A549 (cell line): ENCODE results near the gene HBQ1. TPM values are rescaled to one million over a fixed set of nuclear protein-coding genes. Genes with fewer than 3 reads are reported as not detected.
A peak's percentile ranks its signal among the peaks of the same experiment; 100 is the strongest.
"Not testable (repeated sequence)": the region's sequence is repeated elsewhere in the genome, so short reads cannot be mapped to it uniquely, and the experiment has no call there.

ENCODE experiments used
- ATAC-seq, 2 experiments: fragments of 200-7000 bp in 1 of 2; fragments of >200 bp in 1 of 2; cut with Nextera tagmentation in 1 of 2; cut with Tn5 transposase in 1 of 2; 3 replicates each; pipeline versions ENCODE4 v1.8.0 to v1.9.1; 2018 to 2020; ENCODE audit warnings: mild to moderate bottlenecking in 1 of 2, moderate library complexity in 1 of 2
- CTCF ChIA-PET: fragments of 300-600 bp; sonication (Branson Sonifier 250); formaldehyde crosslinking; extraction: SDS; loops from one replicate; lab custom pipeline; 2021; ENCODE audit warnings: antibody characterized with exemption, inconsistent platforms; lab: Yijun Ruan, JAX
- POLR2A ChIA-PET: fragments of 350-600 bp; formaldehyde crosslinking; extraction: SDS; loops from one replicate; lab custom pipeline; 2021; ENCODE audit warnings: antibody characterized with exemption, inconsistent platforms; lab: Yijun Ruan, JAX
- DNase-seq, 2 experiments: peaks; one replicate each; pipeline versions ENCODE4 v3.0.0 to v3.0.0-alpha.2; 2011 to 2016; ENCODE audit warnings: low read depth in 1 of 2, low spot score in 1 of 2
- FAIRE-seq: peaks from 2 replicates; lab custom pipeline; 2011; peaks lifted over from hg19 to GRCh38; lab: Jason Lieb, UNC
- H3K27ac ChIP-seq, 2 experiments: fragments of >200 bp; sonication (Bioruptor Twin); formaldehyde crosslinking; 3 replicates each; pipeline ENCODE4 v1.5.1; 2016 to 2017
- H3K4me1 ChIP-seq: fragments of >200 bp; sonication (Bioruptor Twin); formaldehyde crosslinking; 3 replicates; pipeline ENCODE4 v1.6.1; 2016
- H3K4me2 ChIP-seq: fragments of >200 bp; sonication (Bioruptor Twin); formaldehyde crosslinking; 3 replicates; pipeline ENCODE4 v1.6.1; 2016
- H3K4me3 ChIP-seq: fragments of >200 bp; sonication (Bioruptor Twin); formaldehyde crosslinking; 3 replicates; pipeline ENCODE4 v1.5.1; 2016
- H3K9me3 ChIP-seq: fragments of >200 bp; sonication (Bioruptor Twin); formaldehyde crosslinking; 3 replicates; pipeline ENCODE4 v1.6.1; 2016
- BHLHE40 ChIP-seq: IDR thresholded peaks from 2 replicates; pipeline ENCODE4 v1.6.1; 2012; ENCODE audit warnings: low read depth, low read length, inconsistent platforms
- CBX2 ChIP-seq: fragments of 200-600 bp; sonication (generic); IDR thresholded peaks from 2 replicates; pipeline ENCODE4 v1.6.1; 2016; ENCODE audit warnings: low read depth, mild to moderate bottlenecking, borderline replicate concordance
- CEBPB ChIP-seq, 2 experiments: fragments of >200 bp in 1 of 2; sonication (Bioruptor Twin) in 1 of 2; formaldehyde crosslinking in 1 of 2; IDR thresholded peaks; 2 replicates each; pipeline ENCODE4 v1.6.1; 2012 to 2016
- CHD4 ChIP-seq: fragments of 200-600 bp; sonication (generic); IDR thresholded peaks from 2 replicates; pipeline ENCODE4 v1.6.1; 2016; ENCODE audit warnings: antibody characterized with exemption, mild to moderate bottlenecking, borderline replicate concordance
- EHF ChIP-seq: fragments of 250-450 bp; sonication (Bioruptor Pico); IDR thresholded peaks from 2 replicates; pipeline ENCODE4 v1.5.0; 2020; ENCODE audit warnings: mild to moderate bottlenecking
- FOXS1 ChIP-seq: fragments of 250-450 bp; sonication (Bioruptor Pico); IDR thresholded peaks from 2 replicates; pipeline ENCODE4 v1.5.0; 2020; ENCODE audit warnings: mild to moderate bottlenecking, moderate library complexity
- HEYL ChIP-seq: fragments of 250-450 bp; sonication (Bioruptor Pico); IDR thresholded peaks from 2 replicates; pipeline ENCODE4 v1.8.0; 2021; ENCODE audit warnings: mild to moderate bottlenecking, moderate library complexity
- HOXA7 ChIP-seq: fragments of 250-450 bp; sonication (Bioruptor Pico); IDR thresholded peaks from 2 replicates; pipeline ENCODE4 v1.5.0; 2020; ENCODE audit warnings: mild to moderate bottlenecking, moderate library complexity
- HOXB13 ChIP-seq: fragments of 250-450 bp; sonication (Bioruptor Pico); IDR thresholded peaks from 2 replicates; pipeline ENCODE4 v1.5.0; 2020; ENCODE audit warnings: low read depth, mild to moderate bottlenecking, moderate library complexity
- HOXB5 ChIP-seq: fragments of 250-450 bp; sonication (Bioruptor Pico); IDR thresholded peaks from 2 replicates; pipeline ENCODE4 v1.5.0; 2020; ENCODE audit warnings: mild to moderate bottlenecking, moderate library complexity
- JUNB ChIP-seq: fragments of >200 bp; sonication (Bioruptor Twin); formaldehyde crosslinking; IDR thresholded peaks from 2 replicates; pipeline ENCODE4 v1.6.1; 2016
- MAZ ChIP-seq: fragments of 150-350 bp; IDR thresholded peaks from 2 replicates; pipeline ENCODE4 v1.6.1; 2014; ENCODE audit warnings: antibody characterized with exemption, low read depth, low read length, borderline replicate concordance
- MYC ChIP-seq: IDR thresholded peaks from 2 replicates; pipeline ENCODE4 v1.6.1; 2012; ENCODE audit warnings: mild to moderate bottlenecking, inconsistent platforms, low read length, improper control_type of control experiment, borderline replicate concordance
- NFE2L2 ChIP-seq: fragments of 150-350 bp; conservative IDR thresholded peaks from 2 replicates; pipeline ENCODE4 v1.6.1; 2014; ENCODE audit warnings: low read length
- NR3C1 ChIP-seq: fragments of >200 bp; sonication (Bioruptor Twin); formaldehyde crosslinking; IDR thresholded peaks from 3 replicates; pipeline ENCODE4 v1.6.1; 2017
- PBX3 ChIP-seq: IDR thresholded peaks from 2 replicates; pipeline ENCODE4 v1.6.1; 2012
- RCOR1 ChIP-seq: fragments of 150-350 bp; IDR thresholded peaks from 2 replicates; pipeline ENCODE4 v1.6.1; 2014; ENCODE audit warnings: antibody characterized with exemption, low read length, low read depth
- SMC3 ChIP-seq: fragments of >200 bp; sonication (Bioruptor Twin); formaldehyde crosslinking; IDR thresholded peaks from 3 replicates; pipeline ENCODE4 v1.6.1; 2018; ENCODE audit warnings: inconsistent platforms
- ZC3H11A ChIP-seq: fragments of 450-650 bp; IDR thresholded peaks from 2 replicates; pipeline ENCODE4 v1.6.1; 2014; ENCODE audit warnings: antibody characterized with exemption, mild to moderate bottlenecking
- WGBS: methylation state at CpG from one replicate; pipeline ENCODE4 v1.1.6; 2017; ENCODE audit errors: missing lambda C conversion rate; 5-methylcytosine and 5-hydroxymethylcytosine counted together
- polyA plus RNA-seq, 4 experiments: library from polyadenylated mRNA; depleted of rRNA in 3 of 4; stranded (reverse); fragments of >200 nt; fragmentation: RNase III in 1 of 4; extraction: RNeasy Plus Mini Kit Qiagen cat#74134 plus additional on column Dnase treatment in 1 of 4; gene quantifications; 2 replicates in 3 of 4; 3 replicates in 1 of 4; pipeline ENCODE4 v1.2.3, GENCODE V29; 2011 to 2017
- TF ChIP-seq, protein P1 (sequence below): fragments of 450-650 bp; IDR thresholded peaks from 2 replicates; pipeline ENCODE4 v1.6.1; 2014; ENCODE audit warnings: antibody characterized with exemption
- TF ChIP-seq, protein P2 (sequence below): fragments of >200 bp; sonication (Bioruptor Twin); formaldehyde crosslinking; IDR thresholded peaks from 2 replicates; pipeline ENCODE4 v1.6.1; 2016

Gene HBQ1
- polyA plus RNA-seq, 2 of the 4 experiments (the other 2 are of a cell fraction): 2.0 to 2.8 TPM

GRCh38 chr16:200388-200787, 20.1 kb downstream of the HBQ1 start:
- ATAC-seq: peak; percentile 67 to 73; a peak in 4 of 6 replicates
- Histone ChIP-seq H3K4me2 (no peak overlapping the region), H3K4me1 (peaks cover 5% of the 10 kb centered on the region; the same call in 1 of the 3 replicates), H3K4me3 (no peak overlapping the region), H3K9me3 (no peaks in the 10 kb centered on the region), H3K27ac (0 out of 6 replicates have a peak overlapping the region, but pooled peaks of 1 of the 2 experiments have one; percentile 4)
- no peak for FAIRE-seq
- 96% methylated on average over 5 of the region's 5 CpGs for WGBS
- no peak for DNase-seq
- CTCF ChIA-PET: interaction anchor here (1.1 to 2.3 kb wide), 5 partner anchors 9 to 162 kb away, joined by 3 to 12 read pairs (median 7); partner anchors contain the start of gene HBQ1
- POLR2A ChIA-PET: interaction anchor here (0.7 kb wide), 1 partner anchor 15 kb away, joined by 8 read pairs; no protein-coding TSS in a partner anchor
- TF ChIP-seq MYC (no peak), HOXA7 (CRISPR knock-in tag) (no peak), NFE2L2 (no peak), CEBPB (IDR thresholded peaks at IDR 0.05) (no peak), BHLHE40 (no peak), NR3C1 (no peak), HOXB13 (CRISPR knock-in tag) (no peak), RCOR1 (no peak), PBX3 (no peak), SMC3 (no peak), CHD4 (no peak)
- TF ChIP-seq, protein P1, sequence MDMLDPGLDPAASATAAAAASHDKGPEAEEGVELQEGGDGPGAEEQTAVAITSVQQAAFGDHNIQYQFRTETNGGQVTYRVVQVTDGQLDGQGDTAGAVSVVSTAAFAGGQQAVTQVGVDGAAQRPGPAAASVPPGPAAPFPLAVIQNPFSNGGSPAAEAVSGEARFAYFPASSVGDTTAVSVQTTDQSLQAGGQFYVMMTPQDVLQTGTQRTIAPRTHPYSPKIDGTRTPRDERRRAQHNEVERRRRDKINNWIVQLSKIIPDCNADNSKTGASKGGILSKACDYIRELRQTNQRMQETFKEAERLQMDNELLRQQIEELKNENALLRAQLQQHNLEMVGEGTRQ: no peak
- TF ChIP-seq, all 56 proteins: peak for 0

GRCh38 chr16:203246-203645, 23.0 kb downstream of the HBQ1 start:
- DNase-seq (no peak), FAIRE-seq (no peak), ATAC-seq (no peak)
- Histone ChIP-seq H3K27ac (no peak overlapping the region), H3K9me3 (no peaks in the 10 kb centered on the region), H3K4me3 (no peak overlapping the region), H3K4me2 (no peak overlapping the region), H3K4me1 (peaks cover 5% of the 10 kb centered on the region; the same call in 1 of the 3 replicates)
- POLR2A ChIA-PET: no interaction called here
- 94% methylated on average over 4 of the region's 4 CpGs for WGBS
- TF ChIP-seq, protein P2, sequence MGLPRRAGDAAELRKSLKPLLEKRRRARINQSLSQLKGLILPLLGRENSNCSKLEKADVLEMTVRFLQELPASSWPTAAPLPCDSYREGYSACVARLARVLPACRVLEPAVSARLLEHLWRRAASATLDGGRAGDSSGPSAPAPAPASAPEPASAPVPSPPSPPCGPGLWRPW: no peak
- no peak for TF ChIP-seq SMC3
- TF ChIP-seq HOXA7 (CRISPR knock-in tag): no peak
- TF ChIP-seq MAZ: no peak
- TF ChIP-seq HEYL (CRISPR knock-in tag): no peak
- TF ChIP-seq CBX2: no peak
- no peak for TF ChIP-seq JUNB
- TF ChIP-seq PBX3: no peak
- TF ChIP-seq FOXS1 (CRISPR knock-in tag): no peak
- TF ChIP-seq, protein P1: no peak
- TF ChIP-seq NR3C1: no peak
- no peak for TF ChIP-seq EHF
- no peak for TF ChIP-seq ZC3H11A
- no peak for TF ChIP-seq MYC
- TF ChIP-seq HOXB5 (CRISPR knock-in tag): no peak
- CTCF ChIA-PET: interaction anchor here (1.1 to 1.5 kb wide), 2 partner anchors 107 to 159 kb away, joined by 3 to 5 read pairs; no protein-coding TSS in a partner anchor

GRCh38 chr16:204046-204445, 23.8 kb downstream of the HBQ1 start:
- not testable (repeated sequence) for H3K27ac ChIP-seq, ATAC-seq, H3K4me3 ChIP-seq, H3K4me1 ChIP-seq, DNase-seq, H3K4me2 ChIP-seq, H3K9me3 ChIP-seq, FAIRE-seq
- 94% methylated on average over 9 of the region's 9 CpGs for WGBS
- ChIA-PET POLR2A (interaction anchor here (0.6 kb wide), 1 partner anchor 10 kb away, joined by 6 read pairs; no protein-coding TSS in a partner anchor), CTCF (interaction anchor here (1.1 to 1.8 kb wide), 3 partner anchors 10 to 158 kb away, joined by 3 to 7 read pairs (median 5); no protein-coding TSS in a partner anchor)

- DNase-seq, H3K4me3 ChIP-seq, H3K4me2 ChIP-seq, H3K27ac ChIP-seq, FAIRE-seq, H3K9me3 ChIP-seq, ATAC-seq, POLR2A ChIA-PET, H3K4me1 ChIP-seq: not testable (repeated sequence)
- CTCF ChIA-PET: interaction anchor here (1.1 to 3.0 kb wide), 5 partner anchors 26 to 153 kb away, joined by 3 to 12 read pairs (median 4); partner anchors contain the start of gene HBQ1
- WGBS: 92% methylated on average over 4 of the region's 4 CpGs
Measured at GRCh38 chr16:209359-209758, 29.1 kb downstream of the HBQ1 start.

GRCh38 chr16:211631-212180, 31.4 kb downstream of the HBQ1 start:
- DNase-seq, POLR2A ChIA-PET, H3K4me3 ChIP-seq, FAIRE-seq, H3K27ac ChIP-seq, H3K9me3 ChIP-seq, ATAC-seq, H3K4me1 ChIP-seq, H3K4me2 ChIP-seq: not testable (repeated sequence)
- 94% methylated on average over 14 of the region's 14 CpGs for WGBS
- CTCF ChIA-PET: interaction anchor here (1.8 kb wide), 2 partner anchors 30 to 146 kb away, joined by 5 read pairs; no protein-coding TSS in a partner anchor
